HG03135 (cell line): ENCODE data around the gene BRINP2.

Experiments
- ATAC-seq: cut with Tn5 transposase; IDR thresholded peaks from one replicate; pipeline ENCODE4 v1.9.1; 2021; ENCODE audit warnings: mild to moderate bottlenecking, moderate library complexity; ENCODE audit not compliant: unreplicated experiment

Gene BRINP2, protein sequence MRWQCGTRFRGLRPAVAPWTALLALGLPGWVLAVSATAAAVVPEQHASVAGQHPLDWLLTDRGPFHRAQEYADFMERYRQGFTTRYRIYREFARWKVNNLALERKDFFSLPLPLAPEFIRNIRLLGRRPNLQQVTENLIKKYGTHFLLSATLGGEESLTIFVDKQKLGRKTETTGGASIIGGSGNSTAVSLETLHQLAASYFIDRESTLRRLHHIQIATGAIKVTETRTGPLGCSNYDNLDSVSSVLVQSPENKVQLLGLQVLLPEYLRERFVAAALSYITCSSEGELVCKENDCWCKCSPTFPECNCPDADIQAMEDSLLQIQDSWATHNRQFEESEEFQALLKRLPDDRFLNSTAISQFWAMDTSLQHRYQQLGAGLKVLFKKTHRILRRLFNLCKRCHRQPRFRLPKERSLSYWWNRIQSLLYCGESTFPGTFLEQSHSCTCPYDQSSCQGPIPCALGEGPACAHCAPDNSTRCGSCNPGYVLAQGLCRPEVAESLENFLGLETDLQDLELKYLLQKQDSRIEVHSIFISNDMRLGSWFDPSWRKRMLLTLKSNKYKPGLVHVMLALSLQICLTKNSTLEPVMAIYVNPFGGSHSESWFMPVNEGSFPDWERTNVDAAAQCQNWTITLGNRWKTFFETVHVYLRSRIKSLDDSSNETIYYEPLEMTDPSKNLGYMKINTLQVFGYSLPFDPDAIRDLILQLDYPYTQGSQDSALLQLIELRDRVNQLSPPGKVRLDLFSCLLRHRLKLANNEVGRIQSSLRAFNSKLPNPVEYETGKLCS

DNA sequence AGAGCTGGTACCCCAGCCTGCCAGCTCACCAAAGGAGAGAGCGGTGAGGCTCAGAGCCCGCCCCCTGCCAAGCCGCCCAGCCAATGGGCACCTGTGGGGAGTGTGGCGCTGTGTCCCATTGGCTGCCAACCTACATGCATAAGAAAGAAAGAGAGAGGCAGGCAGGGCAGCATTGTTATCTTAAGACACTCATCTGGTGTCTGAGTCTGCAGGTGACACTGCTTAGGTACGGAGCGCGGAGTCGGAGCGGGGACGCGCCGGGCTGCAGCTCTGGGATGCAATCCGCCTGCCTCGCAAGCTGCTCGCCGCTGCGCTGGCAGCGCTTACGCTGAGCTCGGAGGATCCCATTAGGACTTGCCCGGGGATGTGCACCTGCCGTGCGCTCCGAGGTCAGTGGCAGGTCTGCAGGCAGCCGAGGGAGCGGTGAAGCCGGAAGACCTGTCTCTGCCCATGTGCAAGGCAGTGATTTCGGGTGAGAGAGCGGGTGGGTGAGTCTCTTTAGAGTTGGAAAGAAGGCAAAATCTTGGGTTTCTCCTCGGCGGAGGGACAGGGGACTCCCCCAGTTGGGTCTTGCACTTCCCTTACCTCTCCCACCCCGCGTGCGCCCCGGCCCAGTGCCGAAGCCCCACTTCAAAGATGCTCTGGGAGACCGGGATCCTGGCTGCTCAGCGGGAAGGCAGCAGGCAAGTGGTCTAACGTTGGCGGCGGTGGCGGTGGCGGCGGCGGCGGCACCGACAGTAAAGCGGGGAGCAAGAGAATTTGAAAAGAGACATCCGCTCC, at the start of gene BRINP2:
Gene BRINP2 (plus strand): TSS at position 203 of the 780 bp plus-strand sequence. CDS start 58,919 bp downstream, outside the sequence.
- no peak for ATAC-seq

DNA sequence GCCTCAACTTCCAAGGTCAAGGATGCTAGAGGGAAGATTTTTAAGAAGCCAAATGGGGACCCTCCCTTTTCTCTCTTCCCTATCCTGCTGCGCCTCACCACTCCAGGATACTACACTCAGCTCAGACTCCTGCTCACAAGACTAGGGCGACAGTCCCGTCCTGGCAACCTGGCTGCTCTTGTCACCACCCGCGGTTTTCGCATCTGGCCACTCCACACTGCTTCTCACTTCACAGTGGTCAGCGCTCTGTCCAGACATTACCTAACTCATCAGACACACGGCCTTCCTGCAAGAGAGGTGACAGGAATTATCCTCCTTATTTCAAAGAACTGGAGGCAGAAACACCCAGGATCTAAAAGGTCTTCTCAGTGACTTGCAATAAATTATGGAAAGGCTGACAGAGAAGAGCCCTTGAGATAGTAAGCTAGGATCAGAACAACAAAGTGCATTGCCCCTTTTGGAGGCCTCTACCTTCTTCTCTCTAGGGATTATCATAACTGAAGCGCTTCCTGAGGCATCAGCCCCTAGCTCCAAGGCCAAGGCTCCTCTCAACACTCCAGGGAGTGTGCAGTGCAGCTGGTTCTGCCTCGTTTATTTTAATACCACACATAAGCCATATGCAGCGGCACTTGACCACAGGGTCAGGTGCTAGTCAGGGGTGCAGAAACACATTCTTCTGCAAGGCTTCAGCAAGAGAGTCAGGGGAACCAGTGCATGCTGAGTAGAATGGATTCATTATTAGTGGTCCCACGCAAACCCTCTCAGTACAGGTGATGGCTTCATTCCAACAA, 48.1 kb upstream of the BRINP2 start:
- ATAC-seq: no peak

DNA sequence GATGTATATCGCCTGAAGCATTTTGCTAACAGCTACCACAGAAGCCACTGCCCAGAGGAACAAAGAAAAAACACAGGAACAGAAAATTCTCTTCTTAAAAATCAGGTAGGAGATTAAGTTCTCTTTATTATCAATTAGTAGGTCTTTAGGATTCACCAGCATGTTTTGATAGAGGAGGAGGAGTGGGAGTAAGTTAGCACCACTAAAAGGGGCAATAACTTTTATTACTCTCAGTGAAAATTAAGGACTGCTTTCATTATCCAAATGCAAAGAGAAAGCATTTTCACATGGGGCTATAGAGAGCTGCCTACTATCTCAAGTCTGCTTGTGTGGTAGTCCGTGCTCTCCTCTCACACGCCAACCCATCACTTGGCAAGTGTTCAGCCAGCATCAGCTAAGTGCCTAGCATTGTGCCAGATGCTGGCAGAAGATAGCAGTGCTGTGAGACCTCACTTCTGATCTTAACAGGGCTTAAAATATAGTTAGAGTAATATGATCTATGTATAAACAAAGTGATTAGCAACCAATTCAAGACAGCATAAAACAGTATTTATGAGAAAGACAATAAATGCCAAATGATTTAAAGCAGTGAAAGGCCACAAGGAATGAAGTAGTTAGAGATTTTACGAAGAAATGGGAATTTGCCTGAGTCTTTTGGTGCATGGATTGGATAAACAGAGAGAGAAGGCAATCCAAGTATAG, 46.0 kb upstream of the BRINP2 start:
- no peak for ATAC-seq

DNA sequence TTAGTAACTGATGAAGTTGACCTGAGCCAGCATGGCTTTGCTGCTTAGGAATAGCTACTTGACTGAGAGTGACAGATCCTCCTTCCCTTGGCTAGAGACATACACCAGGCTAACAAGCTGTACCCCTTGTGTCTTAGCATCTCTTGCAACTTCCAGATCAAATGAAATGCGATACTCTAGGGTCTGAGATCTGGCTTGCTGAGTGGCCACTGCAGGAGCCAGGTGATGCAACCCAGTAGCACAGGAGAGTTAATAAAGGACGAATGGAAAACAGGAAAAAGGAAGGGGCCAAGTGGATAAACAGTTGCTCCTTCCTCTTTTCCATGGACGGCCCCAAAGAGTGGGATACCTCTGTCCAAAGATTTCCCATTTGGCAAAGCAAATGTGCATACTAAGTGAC, 44.5 kb upstream of the BRINP2 start:
- ATAC-seq: no peak

DNA sequence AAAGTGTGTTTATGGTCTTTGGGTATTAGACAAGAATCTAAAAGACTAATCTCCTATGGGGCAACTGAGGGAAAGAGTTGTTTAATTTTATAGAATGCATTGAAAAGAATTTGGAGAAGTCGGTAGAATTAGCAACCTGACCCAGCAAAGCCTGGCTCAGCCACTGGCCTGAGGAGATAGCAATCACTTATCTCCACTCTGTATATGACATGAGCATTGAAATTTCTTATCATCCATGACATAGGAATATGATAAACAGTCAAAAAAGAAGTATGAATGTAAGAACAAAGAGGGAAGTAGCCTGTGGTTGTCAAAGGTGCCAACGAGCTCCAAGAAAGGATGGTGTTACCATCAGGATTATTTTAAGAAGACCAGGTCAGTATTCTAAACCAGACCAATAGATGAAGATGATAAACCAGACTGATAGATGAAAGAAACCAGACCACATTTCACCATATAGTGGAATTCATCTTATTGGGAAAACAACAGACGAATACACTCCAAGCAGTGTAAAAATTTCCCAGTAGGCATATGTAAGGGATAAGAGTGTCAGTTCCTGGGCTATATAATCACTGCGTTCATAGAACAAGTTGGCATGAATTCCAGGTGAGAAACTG, 42.0 kb upstream of the BRINP2 start:
- ATAC-seq: no peak

DNA sequence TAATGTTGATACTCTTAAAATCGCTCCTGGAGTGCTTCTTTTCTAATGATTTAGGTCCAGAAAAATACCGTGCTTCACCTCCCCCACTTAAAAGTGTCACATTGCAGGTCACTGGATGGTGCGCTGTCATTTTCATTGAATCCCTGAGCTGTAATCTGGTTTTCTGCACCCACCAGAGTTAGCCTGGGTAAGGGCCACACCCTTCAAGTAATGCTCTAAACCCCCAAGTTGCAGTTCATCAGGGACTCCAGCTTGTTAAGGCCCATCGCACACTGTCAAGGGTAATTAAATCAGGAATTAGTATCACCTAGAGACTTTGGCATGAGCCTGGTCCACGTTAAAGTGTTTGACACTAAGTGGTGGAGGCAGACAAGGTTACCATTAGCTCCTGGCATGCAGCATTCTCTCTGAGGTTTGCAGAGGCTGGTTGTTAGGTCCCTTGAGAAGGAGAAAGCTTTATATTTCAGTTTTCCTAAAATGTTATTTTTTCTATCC, 40.3 kb upstream of the BRINP2 start:
- ATAC-seq: no peak

DNA sequence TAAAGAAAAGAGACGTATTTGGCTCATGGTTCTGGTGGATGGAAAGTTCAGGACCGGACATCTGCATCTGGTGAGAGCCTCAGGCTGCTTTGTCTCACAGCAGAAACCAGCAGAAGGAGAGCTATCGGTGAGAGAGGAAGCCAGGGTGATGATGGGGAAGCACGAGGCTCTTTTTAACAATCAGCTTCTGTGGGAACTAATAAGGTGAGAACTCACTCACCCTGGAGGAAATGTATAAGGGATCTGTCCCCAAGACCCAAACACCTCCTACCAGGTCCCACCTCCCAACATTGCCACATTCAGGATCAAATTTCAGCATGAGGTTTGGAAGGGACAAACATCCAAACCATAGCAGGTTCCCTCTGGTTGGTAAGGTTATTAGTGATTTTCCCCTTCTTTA, 39.0 kb upstream of the BRINP2 start:
- ATAC-seq: no peak

DNA sequence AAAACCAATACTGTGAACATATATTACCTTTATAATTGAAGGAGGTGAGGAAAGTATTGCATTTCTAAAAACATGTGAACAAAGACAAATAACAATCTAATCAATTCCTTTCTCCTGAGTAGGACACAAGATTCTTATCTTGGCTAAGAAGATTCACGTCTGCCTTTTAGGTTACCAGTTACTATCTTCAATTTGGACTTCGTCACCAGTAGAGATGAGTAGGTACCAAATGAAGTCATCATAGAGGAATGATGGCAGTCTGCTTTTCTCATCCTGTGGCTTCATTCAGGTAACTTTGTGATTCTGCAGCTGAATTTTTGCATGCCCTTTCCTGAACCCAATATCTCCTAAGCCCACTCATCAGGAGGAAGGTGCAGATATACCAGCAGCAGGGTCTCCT, 38.6 kb upstream of the BRINP2 start:
- ATAC-seq: no peak

DNA sequence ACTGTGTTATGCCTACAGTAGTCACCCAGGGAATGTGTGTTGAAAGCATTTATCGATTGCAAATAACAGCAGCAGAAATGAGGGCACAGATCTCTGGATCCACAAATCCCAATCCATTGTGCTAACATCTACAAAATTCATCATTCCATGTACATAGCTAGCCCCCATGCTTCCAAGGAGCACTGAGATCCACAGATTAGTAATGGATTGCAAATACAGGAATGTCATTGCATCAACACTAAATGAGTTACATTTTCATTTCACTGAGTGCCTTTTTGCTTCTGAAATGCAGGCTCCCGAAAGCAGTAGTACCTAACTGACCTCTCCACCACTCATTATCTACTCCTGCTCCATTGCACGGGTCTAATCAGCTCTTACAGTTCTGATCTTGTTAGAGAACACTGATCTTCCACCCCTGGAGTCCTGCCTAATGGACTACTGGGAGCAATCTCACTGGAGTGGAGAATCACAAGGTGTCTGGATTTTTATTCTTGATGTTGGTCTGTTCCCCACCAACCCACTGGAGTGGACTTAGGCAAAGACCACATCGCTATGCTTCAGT, 36.7 kb upstream of the BRINP2 start:
- ATAC-seq: no peak

DNA sequence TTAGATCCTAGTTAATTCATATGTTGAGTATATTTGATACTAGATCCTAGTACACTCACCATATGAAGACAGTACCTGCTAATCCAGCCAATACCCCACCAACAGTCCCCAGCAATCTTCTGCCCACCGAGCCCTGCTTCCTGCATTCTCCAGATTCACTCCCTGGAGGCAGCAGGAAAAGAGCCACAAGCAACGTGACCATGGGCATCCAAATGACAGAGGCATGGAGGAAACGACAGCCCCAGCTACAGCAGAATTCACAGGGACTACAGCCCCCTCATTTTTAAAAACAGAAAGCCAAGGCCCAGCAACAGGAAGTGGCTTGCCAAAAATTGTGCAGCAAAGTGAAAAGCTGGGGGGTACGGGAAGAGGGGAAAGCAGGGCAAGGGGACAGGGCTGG, 35.5 kb upstream of the BRINP2 start:
- no peak for ATAC-seq

DNA sequence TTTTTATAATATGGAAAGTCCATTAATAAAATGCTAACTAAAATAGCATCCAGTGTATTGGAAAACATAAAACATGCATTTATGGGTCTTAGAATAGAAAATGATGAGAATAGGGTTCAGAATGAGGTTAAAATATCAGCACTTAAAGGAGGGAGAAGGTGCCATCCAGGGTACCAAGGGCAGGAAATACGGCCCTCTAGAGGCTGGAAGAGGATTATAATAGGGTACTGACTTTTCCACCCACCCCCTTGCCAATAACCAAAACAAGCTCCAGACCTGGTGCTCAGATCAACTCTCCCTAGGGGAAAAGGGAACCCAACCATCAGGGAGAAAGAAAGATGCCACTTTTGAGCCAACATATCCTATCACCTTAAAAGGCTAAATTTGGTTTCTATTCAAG, 32.9 kb upstream of the BRINP2 start:
- ATAC-seq: no peak

DNA sequence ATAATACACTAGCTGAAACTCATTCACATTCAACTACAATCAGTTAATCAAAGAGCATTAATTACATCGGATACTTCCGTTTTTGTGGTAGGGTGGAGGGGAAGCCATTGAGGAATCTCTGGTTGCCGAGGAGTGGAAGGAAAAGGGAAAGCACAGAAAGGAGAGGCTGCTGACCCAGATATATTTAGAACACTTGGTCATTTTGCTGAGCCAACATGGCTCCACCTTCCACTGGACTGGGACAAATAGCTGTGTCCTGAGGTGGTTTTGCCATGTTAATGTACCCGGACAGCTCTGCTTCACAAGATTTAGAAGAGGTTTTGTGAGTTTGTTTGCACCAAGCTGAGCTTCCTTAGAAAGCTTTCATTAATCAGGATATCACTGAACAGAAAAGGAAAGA, 32.4 kb upstream of the BRINP2 start:
- no peak for ATAC-seq

DNA sequence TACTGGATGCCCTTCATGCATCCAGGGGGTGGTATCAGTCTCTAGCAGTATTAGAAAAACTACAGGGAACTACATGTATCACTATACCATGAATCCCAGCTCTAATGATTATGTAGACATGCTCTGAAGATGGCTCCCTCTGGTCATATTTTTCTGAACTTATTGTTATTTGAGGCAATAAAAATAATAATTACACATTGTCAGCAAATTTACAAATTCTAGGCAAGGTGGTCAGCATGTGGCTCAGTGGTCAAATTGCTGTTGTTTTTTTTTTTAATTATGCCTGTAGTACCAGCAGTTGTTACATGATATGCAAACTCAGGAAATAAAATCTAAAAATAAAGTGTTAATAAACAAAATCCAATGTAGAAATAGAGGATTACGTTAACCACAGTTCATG, 28.7 kb upstream of the BRINP2 start:
- ATAC-seq: no peak

DNA sequence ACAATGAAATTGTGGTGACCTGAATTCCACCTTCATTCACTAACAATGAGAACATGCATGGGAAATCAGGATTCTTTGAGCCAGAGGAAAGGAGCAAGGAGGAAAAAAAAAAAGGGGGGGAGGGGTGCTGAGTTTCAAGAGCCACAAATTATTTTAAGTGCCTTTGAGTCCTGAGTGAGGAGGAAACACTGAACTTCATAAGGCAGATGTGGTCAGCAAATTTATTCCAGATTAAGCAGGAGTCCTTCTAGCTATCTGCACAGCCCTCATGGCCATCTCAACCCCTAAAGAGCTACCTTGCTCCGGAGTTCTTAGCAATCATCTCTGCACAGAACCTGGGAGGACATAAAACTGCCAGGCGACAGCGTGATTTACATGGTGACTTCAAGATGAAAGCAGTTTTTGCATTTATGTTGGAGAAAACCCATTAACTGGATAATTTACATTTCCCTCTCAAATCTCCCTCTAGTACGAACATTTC, 27.9 kb upstream of the BRINP2 start:
- ATAC-seq: no peak

DNA sequence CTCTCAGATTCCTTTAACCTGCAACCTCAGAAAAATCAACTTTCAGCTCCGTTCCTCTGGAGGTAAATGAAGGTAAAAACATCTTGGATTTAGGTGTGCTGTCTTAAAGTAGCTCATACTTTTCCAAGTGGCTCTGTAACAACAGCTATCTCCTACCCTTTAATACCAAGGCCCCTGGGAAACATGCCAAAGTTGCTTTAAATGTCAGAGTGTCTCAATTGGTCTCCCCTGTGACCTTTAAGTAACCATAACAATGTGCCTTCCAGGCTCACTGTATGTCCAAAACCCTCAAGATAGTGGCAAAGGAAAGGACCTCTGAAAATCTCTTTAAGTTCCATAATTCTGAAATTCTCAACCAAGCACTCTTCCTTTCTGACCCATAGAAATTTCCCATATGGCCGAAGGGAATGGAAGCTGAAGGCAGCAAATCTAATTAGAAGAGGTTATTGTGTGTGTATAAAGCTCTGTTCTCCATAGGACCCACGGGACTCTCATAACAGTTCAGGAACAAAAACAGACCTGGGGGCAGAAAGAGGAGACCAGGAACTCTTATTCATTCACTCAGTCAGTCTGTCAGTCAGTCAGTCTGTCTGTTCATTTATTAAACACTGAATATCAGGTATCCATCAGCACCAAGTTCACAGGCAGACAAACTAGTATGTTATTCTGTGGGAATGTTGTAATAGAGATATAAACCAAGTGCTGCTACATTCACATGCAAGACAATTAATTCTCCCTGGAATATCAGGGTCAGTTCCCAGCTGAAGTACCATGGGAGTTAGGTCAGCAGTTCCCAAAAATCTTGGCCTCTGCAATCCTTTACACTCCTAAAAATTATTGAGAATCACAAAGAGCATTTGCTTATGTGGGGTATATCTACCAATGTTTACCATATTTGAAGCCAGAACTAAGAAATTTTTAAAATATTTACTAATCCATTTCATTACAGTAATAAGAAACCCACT, 25.4 kb upstream of the BRINP2 start:
- ATAC-seq: no peak

DNA sequence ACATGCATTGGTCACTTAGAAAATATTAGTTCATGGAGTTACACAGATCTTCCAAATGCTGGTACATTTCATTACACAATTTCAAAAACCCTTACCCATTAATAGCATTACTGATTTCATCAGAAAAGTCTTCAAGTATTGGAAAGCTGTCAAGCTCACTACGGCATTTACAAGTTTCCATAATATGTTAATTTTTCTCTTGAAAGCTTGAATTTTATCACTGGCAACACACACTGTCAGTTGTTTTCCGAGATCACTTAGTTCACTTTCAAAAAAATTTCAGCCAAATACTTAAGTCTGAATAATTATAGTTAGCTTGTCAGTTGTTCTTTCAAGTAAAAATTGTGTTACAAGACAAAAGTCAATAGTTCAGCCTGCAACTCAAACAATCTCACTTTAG, 24.3 kb upstream of the BRINP2 start:
- ATAC-seq: no peak

DNA sequence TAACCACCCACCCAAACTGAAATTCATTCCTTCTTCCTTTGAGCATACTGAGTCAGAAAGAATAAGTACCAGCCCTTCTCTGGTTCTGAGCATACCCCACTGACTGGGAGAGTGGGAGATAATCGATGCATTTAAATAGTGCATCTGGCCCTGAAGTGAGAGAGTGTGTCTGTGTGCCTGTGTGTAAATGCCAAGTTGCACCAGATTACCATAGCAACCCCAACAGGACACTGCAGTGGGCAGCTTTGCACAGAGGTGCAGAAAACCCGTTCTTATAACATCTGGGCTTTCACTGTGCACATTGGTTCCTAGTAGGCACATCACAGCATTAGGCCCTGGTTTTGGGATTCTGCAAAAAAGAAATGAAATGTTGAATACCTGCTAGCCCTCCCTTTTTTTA, 8.5 kb upstream of the BRINP2 start:
- no peak for ATAC-seq

DNA sequence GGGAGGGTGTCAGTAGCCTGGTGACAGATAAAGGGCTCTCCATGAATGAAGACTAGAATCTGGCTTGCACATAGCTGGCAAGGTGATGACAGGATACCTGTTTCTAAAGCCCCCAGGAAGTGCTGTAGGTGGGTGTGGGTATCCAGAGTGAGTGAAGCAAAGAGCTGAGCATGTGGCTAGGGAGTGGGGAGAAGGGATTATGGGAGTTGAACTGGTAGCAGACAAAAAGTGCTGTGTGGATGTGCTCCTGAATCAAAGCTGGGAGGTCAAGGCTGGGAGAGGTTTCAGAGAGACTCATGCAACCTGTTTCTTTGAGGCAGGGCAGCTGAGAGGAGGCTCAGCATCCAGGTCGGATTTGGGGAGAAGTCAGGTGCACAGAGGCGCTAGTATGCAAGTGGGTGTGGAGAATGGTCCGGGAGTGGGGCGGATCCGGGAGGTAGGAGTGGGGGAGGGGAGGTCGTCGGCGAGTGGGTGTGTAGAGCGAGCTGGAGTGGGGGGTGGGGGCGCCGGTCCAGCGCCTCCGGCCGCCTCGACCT, 6.8 kb upstream of the BRINP2 start:
- ATAC-seq: no peak
